ENCODE results near the gene PER2. TPM values are rescaled to one million over a fixed set of nuclear protein-coding genes. Genes with fewer than 3 reads are reported as not detected.
A peak's percentile ranks its signal among the peaks of the same experiment; 100 is the strongest.

The PER2 gene
- total and polyA plus RNA-seq, 10 of the 15 experiments (the other 5 are each of a cell fraction or from before 2014, with no cell fraction given) = 1.5 to 15.1 (median 4.6) TPM

DNA sequence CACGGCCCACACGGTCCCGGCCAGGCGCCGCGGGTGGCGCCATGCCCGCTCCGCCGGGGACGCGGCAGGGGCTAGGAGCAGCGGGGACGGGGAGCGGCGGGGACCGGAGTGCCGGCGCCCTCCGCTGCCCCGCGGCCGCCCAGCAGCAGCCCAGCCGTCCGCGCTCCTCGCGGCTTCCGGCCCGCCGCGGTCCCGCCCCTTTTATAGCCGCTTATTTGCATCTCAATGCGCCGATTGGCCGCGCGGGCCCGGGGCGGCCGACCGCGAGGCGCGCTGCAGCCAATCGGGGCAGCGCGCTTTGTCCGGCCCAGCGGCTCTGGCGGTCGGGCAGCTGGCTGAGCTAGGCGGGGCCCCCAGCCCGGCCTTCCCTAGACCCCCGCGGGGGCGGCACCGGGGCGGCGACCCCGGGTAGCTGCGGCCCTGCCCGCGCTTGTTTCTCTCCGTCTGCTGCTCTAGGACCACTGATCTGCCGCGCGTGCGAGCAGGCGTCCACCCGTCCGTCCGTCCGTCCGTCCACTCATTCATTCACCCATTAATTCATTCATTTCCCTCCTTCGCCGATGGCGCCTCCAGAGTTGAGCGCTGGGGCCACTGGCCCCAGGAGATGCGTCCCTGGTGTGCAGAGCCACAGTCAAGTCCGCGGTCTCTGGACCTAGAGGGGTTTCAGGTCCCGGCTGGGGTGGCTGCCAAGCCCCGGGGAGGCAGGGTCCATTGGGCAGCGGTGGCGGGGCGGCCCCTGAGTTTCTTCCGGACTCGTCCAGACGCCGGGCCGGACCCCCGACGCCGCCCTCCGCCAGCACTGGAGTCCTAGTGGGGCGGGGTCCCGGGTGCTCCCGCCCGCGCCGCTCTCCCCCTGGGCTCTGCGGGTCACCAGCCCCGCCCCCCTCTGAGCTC, 48.3 kb downstream of the PER2 start, which contains the start of gene HES6 (continued):
- TF ChIP-seq, protein P1, sequence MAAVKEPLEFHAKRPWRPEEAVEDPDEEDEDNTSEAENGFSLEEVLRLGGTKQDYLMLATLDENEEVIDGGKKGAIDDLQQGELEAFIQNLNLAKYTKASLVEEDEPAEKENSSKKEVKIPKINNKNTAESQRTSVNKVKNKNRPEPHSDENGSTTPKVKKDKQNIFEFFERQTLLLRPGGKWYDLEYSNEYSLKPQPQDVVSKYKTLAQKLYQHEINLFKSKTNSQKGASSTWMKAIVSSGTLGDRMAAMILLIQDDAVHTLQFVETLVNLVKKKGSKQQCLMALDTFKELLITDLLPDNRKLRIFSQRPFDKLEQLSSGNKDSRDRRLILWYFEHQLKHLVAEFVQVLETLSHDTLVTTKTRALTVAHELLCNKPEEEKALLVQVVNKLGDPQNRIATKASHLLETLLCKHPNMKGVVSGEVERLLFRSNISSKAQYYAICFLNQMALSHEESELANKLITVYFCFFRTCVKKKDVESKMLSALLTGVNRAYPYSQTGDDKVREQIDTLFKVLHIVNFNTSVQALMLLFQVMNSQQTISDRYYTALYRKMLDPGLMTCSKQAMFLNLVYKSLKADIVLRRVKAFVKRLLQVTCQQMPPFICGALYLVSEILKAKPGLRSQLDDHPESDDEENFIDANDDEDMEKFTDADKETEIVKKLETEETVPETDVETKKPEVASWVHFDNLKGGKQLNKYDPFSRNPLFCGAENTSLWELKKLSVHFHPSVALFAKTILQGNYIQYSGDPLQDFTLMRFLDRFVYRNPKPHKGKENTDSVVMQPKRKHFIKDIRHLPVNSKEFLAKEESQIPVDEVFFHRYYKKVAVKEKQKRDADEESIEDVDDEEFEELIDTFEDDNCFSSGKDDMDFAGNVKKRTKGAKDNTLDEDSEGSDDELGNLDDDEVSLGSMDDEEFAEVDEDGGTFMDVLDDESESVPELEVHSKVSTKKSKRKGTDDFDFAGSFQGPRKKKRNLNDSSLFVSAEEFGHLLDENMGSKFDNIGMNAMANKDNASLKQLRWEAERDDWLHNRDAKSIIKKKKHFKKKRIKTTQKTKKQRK (IDR thresholded peaks at IDR 0.05; ENCODE audit: low read depth, low read length) = no peak
- TF ChIP-seq BHLHE40 (IDR thresholded peaks at IDR 0.05; ENCODE audit: borderline replicate concordance in 1 of 2, low read depth in 2 of 2, low read length in 1 of 2) (peak in 1 of 2 experiments; percentile 41; a peak in 2 of 4 replicates), NFXL1 (IDR thresholded peaks at IDR 0.05; ENCODE audit: borderline replicate concordance) (no peak), PAX8 (IDR thresholded peaks at IDR 0.05) (no peak), YY1 (IDR thresholded peaks at IDR 0.05; ENCODE audit: low read depth, low read length) (0 out of 2 replicates have a peak, but pooled peaks have one; percentile 10), SUPT20H (IDR thresholded peaks at IDR 0.05; ENCODE audit: borderline replicate concordance, control insufficient read depth, low read depth, low read length) (no peak), SIN3A (IDR thresholded peaks at IDR 0.05; ENCODE audit: low read depth, low read length) (no peak), CHD1 (IDR thresholded peaks at IDR 0.05; ENCODE audit: low read depth, low read length) (no peak), MXI1 (IDR thresholded peaks at IDR 0.05; ENCODE audit: low read depth, low read length) (no peak), CHD4 (IDR thresholded peaks at IDR 0.05) (no peak), ZNF622 (IDR thresholded peaks at IDR 0.05) (no peak), TCF7 (IDR thresholded peaks at IDR 0.05; ENCODE audit: borderline replicate concordance) (no peak), RB1 (IDR thresholded peaks at IDR 0.05; ENCODE audit: borderline replicate concordance) (no peak)
- TF ChIP-seq, protein P2, sequence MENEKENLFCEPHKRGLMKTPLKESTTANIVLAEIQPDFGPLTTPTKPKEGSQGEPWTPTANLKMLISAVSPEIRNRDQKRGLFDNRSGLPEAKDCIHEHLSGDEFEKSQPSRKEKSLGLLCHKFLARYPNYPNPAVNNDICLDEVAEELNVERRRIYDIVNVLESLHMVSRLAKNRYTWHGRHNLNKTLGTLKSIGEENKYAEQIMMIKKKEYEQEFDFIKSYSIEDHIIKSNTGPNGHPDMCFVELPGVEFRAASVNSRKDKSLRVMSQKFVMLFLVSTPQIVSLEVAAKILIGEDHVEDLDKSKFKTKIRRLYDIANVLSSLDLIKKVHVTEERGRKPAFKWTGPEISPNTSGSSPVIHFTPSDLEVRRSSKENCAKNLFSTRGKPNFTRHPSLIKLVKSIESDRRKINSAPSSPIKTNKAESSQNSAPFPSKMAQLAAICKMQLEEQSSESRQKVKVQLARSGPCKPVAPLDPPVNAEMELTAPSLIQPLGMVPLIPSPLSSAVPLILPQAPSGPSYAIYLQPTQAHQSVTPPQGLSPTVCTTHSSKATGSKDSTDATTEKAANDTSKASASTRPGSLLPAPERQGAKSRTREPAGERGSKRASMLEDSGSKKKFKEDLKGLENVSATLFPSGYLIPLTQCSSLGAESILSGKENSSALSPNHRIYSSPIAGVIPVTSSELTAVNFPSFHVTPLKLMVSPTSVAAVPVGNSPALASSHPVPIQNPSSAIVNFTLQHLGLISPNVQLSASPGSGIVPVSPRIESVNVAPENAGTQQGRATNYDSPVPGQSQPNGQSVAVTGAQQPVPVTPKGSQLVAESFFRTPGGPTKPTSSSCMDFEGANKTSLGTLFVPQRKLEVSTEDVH (IDR thresholded peaks at IDR 0.05; ENCODE audit: low read depth, partially characterized antibody) = no peak
- TF ChIP-seq, protein P3, sequence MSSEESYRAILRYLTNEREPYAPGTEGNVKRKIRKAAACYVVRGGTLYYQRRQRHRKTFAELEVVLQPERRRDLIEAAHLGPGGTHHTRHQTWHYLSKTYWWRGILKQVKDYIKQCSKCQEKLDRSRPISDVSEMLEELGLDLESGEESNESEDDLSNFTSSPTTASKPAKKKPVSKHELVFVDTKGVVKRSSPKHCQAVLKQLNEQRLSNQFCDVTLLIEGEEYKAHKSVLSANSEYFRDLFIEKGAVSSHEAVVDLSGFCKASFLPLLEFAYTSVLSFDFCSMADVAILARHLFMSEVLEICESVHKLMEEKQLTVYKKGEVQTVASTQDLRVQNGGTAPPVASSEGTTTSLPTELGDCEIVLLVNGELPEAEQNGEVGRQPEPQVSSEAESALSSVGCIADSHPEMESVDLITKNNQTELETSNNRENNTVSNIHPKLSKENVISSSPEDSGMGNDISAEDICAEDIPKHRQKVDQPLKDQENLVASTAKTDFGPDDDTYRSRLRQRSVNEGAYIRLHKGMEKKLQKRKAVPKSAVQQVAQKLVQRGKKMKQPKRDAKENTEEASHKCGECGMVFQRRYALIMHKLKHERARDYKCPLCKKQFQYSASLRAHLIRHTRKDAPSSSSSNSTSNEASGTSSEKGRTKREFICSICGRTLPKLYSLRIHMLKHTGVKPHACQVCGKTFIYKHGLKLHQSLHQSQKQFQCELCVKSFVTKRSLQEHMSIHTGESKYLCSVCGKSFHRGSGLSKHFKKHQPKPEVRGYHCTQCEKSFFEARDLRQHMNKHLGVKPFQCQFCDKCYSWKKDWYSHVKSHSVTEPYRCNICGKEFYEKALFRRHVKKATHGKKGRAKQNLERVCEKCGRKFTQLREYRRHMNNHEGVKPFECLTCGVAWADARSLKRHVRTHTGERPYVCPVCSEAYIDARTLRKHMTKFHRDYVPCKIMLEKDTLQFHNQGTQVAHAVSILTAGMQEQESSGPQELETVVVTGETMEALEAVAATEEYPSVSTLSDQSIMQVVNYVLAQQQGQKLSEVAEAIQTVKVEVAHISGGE (CRISPR knock-in tag; IDR thresholded peaks at IDR 0.05) = no peak
- TF ChIP-seq, protein P4, sequence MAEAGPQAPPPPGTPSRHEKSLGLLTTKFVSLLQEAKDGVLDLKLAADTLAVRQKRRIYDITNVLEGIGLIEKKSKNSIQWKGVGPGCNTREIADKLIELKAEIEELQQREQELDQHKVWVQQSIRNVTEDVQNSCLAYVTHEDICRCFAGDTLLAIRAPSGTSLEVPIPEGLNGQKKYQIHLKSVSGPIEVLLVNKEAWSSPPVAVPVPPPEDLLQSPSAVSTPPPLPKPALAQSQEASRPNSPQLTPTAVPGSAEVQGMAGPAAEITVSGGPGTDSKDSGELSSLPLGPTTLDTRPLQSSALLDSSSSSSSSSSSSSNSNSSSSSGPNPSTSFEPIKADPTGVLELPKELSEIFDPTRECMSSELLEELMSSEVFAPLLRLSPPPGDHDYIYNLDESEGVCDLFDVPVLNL (IDR thresholded peaks at IDR 0.05; ENCODE audit: low read depth, low read length) = no peak
- TF ChIP-seq, protein P5, sequence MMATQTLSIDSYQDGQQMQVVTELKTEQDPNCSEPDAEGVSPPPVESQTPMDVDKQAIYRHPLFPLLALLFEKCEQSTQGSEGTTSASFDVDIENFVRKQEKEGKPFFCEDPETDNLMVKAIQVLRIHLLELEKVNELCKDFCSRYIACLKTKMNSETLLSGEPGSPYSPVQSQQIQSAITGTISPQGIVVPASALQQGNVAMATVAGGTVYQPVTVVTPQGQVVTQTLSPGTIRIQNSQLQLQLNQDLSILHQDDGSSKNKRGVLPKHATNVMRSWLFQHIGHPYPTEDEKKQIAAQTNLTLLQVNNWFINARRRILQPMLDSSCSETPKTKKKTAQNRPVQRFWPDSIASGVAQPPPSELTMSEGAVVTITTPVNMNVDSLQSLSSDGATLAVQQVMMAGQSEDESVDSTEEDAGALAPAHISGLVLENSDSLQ (IDR thresholded peaks at IDR 0.05) = no peak

Measured in GM12878 (cell line).